GM23248 (cell line): ENCODE results near the gene H6PD.

ENCODE experiments used
- EZH2 ChIP-seq: fragments of 200-600 bp; sonication (generic); IDR thresholded peaks from 2 replicates; pipeline ENCODE4 v1.6.1; 2018; ENCODE audit warnings: antibody characterized with exemption, mild to moderate bottlenecking; ENCODE audit not compliant: insufficient read depth, poor library complexity, severe bottlenecking
- EZH2phosphoT487 ChIP-seq: fragments of 200-600 bp; sonication (generic); IDR thresholded peaks from 2 replicates; pipeline ENCODE4 v1.6.1; 2018; ENCODE audit warnings: antibody characterized with exemption, moderate library complexity, mild to moderate bottlenecking, low read depth; ENCODE audit not compliant: insufficient read depth

DNA sequence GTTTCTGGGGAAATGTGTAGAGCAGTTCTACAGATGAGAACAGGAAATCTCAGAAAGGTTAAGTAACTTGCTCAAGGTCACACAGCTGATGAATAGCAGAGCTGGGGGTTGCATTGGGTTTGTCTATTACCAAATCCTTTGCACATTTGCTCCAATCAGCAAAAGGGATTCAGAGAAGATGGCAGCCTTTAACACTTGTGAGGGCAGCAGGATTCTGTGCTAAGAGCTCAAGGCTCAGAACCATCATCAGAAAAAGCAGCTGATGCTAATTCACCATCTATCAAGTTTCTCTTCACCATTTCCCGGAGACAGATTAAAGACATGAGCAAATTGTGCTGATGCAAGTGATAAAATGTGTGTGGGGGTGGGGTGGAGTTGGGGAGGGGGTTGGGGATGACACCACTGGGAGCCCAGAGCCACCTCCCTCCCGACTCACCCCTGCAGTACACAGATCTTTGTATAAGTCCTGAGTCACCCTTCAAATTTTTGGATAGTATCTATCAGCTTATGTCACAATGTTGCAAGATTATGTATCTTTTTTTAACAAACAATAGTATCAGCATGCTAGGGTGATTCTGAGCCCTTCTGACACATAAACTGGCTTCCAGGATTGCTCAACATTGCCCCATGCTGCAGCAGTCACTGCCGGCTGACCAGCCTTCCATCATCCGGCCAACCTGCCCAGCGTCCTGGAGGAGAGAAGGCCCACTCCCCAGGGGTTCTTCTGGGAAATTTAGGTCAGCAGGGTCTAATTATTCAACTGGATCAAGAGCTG lies 55.3 kb downstream of the H6PD start:
- TF ChIP-seq EZH2phosphoT487, result no peak
- no peak for TF ChIP-seq EZH2
